Activated naive CD4-positive, alpha-beta T cell treated with anti-CD3 and anti-CD28 coated beads, Interleukin-2, amount 50 U/mL, for 16 hours (primary cell): ENCODE data around the gene SLC22A23.

Experiments used
- DNase-seq: peaks from one replicate; pipeline ENCODE4 v3.0.0-alpha.2; 2020

SLC22A23 gene, protein sequence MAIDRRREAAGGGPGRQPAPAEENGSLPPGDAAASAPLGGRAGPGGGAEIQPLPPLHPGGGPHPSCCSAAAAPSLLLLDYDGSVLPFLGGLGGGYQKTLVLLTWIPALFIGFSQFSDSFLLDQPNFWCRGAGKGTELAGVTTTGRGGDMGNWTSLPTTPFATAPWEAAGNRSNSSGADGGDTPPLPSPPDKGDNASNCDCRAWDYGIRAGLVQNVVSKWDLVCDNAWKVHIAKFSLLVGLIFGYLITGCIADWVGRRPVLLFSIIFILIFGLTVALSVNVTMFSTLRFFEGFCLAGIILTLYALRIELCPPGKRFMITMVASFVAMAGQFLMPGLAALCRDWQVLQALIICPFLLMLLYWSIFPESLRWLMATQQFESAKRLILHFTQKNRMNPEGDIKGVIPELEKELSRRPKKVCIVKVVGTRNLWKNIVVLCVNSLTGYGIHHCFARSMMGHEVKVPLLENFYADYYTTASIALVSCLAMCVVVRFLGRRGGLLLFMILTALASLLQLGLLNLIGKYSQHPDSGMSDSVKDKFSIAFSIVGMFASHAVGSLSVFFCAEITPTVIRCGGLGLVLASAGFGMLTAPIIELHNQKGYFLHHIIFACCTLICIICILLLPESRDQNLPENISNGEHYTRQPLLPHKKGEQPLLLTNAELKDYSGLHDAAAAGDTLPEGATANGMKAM

DNA sequence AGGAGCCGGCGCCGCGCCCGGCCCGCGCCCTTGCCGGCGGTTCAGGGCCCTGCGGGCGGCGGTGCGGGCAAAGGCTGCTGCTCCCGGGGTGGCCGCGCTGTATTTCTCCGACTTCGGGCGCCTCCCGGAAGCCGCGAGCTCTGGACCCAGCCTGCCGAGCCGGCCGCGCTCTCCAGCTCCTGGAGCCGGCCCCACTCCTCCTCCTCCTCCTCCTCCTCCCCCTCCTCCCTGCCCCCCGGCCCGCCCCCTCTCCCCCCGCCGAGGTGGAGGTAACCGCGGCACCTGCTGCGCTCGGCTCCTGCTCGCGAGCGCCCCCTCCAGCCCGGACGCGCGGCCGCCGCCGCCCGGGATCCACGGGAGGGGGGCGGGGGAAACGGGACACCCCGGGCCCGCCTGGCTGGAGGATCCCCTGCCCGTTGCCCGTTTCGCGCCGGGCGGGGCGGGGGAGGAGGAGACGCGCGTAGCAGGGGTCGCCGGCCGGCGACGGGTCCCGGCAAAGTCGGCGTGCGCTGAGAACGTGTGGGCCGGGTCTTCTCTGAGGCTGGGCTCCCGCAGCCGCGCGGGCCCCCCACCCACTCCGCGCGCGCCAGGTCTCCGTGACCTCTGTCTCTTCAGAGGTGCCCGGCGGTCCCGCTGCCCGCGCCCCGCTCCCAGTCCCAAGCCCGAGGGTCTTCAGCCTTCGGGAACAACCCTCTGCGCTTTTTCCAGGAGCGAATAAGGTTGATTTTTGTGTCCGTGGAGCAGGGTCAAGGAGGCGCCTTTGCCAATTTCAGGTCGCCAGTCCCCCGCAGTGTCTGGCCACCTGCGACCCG is at the start of gene SLC22A23:
SLC22A23 (minus strand) TSS at position 153 of the 812 bp plus-strand sequence. CDS start 491 bp downstream, outside the sequence.
- peak; percentile 81 for DNase-seq

DNA sequence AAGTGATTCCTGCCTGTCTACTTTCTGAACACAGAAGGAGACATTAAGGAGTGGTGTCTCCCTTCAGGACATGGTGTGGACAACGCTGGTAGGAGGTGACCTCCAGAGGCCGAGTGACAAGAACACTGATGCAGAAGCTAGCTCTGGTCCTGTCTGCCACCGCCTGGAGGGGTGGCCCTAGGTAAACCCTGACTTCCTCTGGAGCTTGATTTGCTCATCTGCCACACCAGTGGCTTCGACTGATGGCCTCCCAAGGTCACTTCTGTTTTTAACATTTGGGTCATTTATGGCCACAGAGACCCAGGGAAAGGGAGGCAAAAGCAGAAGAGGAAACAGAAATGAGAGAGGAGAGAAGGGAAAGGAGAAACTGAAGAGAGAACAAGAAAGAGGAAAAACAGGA is 49.4 kb upstream of the SLC22A23 start:
- DNase-seq: no peak

DNA sequence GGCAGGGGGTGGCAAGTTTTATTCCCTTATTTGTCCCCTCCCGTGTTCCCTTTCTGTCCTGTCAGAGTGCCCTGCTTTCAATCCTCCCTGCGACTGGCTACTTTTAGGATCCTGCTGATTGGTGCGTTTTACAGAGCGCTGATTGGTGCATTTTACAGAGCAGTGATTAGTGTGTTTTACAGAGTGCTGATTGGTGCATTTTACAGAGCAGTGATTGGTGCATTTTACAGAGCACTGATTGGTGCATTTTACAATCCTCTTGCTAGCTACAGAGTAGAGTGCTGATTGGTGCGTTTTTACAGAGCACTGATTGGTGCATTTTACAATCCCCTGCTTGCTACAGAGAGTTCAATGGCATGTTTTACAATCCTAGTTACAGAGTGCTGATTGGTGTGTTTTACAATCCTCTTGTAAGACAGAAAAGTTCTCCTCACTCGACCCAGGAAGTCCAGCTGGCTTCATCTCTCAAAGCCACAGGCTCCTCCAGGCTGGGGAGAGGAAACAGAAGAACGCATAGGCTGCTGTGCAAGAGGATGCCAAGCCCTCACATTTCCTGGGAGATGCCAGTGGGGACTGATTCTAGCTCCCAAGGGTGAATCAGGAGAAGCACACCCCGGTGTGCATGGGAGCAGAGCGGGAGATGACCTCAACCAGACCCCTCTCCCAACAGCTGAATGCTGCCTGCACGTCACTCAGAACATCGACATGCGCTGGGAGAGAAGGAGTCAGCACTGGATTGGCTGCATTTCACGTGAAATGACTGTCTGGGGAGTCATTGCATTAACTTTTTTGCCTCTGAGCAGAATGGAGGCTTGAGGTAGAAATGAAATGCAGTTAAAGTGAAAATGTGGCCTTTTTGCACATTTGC is 48.3 kb upstream of the SLC22A23 start:
- DNase-seq: no peak

DNA sequence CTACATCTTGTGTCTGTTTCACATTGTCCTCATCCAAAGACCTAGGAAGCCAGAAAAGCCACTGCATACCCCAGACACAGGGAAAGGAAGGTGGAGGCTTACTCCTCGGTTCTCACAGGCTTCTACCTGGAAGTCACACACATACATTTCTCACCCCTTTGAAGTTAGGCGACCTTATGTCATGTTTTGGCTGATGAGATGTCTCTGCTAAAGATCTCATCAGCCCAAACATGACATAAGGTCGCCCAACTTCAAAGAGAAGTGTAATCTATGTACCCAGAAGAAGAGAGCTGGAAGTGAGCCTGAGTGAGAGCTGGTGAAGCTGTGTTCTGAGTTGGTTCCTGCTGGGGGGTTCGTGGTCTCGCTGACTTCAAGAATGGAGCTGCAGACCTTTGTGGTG is 47.5 kb upstream of the SLC22A23 start:
- DNase-seq: no peak

DNA sequence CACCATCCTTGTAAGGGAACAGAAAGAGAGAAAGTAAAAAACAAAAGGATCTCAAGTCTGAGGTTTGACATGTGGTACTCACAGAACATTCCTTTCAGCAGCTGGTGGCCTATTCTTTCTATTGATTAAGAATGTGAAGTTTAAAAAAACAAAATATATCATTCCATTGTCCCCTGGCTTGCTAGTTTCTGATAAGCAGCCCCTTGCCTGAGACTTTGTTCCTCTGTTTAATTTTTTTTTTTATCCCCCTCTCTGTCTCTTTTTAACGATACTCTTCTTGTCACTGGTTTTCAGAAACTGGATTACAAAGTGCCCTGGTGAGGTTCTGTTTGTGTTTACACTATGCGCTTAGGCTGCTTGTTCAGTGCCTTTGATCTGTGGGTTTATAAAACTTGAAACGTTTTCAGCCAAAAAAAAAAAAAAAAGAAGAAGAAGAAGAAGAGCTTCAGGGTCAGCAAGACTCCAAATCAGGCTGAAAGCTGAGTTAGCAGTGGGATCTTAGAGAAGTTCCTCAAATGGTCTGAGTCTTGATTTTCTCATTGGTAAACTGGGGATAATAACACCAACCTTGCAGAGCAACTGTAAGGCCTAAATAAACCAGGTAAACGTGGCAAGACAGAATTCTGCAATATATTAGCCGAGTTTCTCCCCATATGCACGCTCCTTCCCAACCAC is 45.1 kb upstream of the SLC22A23 start:
- no peak for DNase-seq

DNA sequence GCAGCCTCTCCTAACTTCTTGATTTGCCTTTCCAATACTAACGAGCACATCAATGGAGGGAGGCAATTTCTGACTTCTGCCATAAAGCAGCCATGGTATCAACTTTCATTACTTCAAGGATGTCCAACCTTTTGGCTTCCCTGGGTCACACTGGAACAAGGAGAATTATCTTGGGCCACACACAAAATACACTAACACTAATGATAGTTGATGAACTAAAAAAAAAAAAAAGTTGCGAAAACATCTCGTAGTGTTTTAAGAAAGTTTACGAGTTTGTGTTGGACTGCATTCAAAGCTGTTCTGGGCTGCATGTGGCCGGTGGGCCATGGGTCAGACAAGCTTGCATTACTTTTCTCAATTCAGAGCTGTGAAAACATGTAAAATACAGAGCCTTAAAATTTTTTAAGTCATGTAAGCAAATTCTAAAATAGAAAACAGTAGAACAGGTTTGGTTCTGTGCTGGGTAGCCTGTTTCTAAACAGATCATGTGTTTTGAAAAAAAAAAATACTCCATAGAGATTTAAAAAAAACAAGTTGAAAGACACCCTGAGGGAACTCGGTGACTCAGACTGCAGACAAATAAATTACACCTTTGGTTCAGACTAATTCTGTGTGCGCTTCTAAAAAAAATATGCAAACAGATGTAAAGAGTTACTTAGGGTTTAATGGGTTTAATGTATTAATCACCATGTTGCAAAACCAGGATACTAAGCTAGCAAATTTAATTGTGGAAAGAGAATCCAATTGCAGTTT is 43.6 kb upstream of the SLC22A23 start:
- DNase-seq: no peak

DNA sequence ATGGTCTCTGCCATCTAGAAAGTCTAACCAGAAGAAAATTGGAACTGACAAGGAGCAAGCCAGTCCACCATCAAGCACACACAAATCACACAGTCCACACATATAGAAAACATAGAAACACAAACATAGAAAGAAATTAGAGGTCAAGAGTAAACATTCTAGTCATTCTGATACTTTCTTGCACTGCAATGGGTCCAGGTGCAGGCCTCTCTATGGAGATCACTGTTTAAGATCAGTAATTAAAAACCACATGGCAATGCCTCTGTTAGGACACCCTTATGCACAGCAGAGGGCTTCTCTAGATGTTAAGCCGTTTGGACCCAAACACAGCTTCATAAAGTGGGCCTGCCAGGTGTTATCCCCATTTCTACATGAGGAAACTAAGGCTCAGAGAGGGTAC is 42.8 kb upstream of the SLC22A23 start:
- DNase-seq: no peak

DNA sequence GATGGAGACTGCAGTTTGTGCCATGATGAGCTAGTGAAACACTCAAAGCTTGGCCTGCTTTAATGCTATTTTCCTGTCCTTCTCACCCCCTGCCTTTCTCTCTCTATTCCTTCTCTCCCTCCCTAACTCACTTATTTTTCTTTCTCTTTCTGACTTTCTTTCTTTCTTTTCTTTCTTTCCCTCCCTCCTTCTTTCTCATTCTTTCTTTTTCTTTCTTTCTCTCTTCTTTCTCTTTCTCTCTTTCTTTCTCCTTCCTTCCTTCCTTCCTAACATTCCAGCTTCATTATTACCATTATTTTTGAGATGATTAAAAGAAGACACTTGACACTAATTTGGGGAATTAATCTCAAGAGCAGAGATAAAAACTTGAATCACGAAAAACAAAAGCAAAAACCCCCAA is 39.5 kb upstream of the SLC22A23 start:
- no peak for DNase-seq

DNA sequence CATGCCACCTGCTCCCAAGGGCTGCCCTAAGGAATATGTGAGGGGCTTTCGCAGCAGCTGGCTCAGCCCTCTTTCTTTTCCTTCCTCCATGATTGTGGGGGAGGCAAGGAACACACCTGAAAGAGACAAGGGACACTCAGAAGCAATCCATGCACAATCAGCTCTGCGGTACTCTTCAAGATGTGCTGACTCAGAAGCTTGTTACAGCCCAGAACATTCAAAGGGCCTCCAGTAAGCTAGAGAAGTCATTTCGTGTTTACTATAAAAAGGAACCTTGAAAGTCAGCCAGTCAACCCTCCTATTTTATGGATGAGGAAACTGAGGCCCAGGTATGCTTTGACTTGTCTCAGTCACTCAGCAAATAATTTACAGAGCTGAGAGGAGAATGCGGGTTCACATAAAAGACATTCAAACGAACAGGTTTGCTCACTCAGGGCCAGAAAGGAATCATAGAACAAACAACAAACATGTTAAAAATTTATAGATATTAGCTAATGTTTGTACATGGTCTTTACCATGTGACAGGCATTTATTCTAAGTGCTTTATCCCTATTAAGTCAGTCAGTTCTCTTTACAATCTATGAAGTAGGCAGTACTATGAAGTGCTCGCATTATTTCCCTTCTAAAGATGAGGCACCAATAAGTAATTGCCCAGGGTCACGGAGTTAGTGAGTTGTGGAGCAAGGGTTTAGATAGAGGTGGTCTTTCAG is 37.7 kb upstream of the SLC22A23 start:
- no peak for DNase-seq

DNA sequence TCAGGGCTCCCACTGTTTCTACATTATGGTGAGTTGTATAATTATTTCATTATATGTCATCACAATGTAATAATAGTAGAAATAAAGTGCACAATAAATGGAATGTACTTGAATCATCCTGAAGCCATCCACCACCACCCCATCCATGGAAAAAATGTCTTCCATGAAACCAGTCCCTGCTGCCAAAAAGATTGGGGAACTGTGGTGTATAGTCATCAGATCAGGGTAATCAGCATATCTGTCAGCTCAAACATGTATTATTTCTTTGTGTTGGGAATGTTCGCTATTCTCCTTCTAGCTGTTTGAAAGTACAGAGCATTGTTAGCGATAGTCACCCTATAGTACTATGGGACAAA is 33.8 kb upstream of the SLC22A23 start:
- DNase-seq: no peak

DNA sequence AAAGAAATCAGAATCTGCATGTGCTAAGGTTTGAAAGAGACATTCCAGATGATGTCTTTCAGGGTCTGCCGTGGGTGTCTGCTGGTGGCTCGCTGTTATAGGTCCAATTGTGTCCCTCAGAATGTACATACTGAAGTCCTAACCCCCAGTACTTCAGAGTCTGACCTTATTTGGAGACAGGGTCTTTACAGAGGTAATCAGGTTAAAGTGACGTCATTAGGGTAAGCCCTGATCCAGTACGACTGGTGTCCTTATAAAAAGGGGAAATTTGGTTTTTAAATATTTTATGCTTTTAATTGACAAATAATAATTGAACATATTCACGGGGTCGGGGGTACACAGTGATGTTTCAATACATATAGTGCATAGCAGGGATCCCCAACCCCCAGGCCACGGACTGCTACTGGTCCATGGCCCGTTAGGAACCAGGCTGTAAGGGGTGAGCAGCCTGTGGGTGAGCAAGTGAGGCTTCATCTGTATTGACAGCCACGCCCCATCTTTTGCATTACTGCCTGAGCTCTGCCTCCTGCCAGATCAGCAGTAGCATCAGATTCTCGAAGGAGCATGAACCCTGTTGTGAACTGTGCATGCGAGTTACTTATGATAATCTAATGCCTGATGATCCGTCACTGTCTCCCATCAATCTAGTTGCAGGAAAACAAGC is 33.2 kb upstream of the SLC22A23 start:
- DNase-seq: no peak

DNA sequence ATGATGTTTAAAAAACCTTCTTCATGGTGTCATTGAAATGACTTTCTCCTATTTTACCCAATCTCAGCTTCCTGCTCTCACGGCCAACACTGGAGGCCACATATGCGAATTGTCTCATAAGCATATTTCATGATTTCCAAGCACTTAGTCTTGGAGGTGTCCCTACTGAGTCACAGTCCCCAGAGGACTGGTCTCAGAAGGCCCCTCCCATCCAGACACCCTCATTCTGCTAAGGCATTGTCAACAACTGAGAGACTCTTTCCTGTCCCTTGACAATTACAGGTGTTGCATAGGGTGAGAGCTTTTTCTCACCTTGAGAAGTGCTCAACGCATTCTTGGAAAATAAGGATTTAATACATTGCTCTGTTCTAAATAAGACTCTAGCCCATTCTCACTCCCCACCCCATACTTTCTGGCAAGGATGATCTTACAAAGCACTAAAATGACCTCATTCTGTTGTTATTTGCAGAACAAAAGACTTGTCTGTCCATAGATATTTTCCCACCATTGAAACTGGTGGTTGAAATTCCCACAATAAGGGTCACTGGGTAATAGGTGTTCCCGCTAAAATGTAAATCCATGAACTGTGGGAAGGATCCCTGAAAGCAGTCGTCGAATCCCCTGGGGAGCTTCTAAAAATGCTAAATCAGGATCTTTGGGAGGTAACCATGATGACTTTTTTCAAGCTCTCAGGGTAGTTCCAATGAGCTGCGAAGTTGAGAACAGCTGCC is 32.3 kb upstream of the SLC22A23 start:
- DNase-seq: no peak

DNA sequence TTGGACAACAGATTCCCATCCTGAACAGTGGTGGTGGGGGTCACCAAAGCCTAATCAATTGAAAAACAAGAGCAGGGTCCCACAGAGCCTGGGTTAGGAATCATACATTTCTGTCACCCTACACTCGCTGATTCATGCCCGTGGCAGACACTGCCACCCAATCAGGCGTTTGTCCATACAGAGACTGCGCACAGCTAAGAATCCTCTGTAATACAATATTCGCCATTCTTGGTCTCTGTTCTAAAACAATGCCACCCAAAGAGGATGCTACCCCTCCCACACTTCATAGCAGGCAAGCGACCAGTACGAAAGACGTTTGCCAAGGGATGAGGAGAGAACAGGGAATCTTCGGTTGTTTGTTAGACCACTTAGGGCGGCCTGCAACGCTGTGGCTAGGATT is 28.1 kb upstream of the SLC22A23 start:
- no peak for DNase-seq

DNA sequence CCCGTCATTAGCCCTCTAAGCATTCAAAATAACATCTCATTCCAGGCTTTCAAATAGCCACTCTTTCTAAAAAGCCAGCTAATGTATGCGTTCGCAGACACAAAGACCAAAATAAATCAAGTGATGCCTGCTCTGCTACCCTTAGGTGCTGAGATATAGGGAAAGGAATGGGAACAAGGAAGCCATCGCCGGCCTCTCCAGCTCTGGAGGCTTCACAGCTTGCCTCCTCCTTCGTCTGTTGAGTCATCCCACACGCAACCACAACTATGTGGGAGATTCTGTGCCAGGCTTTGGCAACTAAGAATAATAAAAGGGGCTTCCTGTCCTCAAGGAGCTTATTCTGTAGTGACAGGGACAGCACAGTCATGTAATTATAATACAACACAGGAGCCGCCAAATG is 27.3 kb upstream of the SLC22A23 start:
- no peak for DNase-seq

DNA sequence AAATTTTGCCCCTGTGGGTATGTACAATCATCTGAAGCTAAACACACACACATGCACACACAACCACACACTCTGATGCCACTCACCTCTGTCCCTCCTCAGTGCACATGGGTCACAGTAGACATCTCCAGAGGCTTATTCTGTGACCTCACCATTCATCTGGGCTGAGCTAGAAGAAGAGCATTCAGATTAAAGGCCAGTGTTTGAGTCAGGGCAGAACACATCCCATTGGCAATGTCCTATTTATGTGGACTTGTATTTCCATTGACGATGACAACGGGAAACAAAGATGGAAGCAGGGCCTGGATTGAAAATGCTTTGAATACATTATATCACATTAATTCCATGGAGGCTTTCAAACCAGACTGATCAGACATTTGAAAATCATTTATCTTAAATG is 26.8 kb upstream of the SLC22A23 start:
- no peak for DNase-seq

DNA sequence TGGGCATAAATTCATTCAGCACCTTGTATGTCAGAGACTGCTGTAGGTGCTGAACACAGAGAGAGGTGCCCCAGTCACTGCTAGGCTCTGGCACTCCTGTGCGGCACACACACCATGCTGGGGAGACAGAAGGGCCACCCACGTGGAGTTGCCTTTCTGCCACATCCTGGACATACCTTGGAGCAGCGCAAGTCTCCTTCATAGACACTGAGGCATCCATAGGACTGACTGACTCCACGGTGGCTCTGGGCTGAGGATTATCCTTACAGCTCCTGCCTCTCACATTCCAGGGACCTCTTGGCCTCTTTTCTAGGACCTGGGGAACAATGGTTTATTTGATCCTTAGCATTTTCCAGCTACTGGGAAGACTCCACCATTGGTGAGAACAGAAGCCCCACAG is 26.0 kb upstream of the SLC22A23 start:
- DNase-seq: no peak

DNA sequence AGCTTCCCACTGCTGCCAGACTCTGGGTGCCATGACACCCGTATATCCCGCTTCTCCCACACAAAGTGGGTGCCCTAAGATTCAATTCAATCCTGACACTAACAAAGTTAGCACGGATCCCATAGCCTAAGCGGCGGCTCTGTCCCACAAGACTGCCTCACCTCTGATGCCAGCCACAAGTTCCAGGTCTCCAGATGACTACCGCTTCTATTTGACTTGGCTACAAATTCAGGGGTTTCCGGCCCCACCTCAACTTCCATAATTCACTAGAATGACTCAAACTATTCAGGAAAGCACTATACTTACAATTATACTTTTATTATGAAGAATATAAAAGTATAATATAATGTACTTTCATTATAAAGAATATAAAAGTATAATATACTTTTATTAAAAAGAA is 24.8 kb upstream of the SLC22A23 start:
- DNase-seq: no peak

DNA sequence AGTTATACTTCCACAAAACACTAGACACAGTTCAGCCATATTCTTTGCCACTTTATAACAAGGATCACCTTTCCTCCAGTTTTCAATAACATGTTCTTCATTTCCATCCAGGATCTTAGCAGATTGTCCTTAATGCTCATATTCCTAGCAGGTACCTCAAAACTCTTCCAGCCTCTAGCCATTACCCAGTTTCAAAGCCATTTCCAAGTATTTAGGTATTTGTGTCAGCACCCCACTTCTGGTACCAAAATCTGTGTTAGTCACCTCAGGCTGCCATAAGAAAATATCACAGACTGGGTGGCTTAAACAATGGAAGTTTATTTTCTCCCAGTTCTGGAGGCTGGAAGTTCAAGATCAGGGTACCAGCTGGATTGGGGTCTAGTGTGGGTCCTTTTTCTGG is 23.2 kb upstream of the SLC22A23 start:
- no peak for DNase-seq

DNA sequence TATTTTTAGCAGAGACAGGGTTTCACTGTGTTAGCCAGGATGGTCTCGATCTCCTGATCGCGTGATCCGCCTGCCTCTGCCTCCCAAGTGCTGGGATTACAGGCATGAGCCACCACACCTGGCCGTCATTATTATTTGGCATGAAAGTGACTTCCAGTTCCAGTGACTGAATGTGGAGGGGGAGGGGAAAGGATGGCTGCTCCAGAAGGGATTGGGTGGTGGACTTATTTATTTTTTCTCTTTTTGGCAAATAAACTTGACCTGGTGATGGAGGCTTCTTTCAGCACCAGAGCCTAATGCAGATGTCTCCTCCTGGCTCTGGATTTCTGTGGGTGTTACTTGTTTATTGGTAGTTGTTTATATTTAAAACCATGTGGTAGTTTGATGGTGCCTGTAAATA is 16.9 kb upstream of the SLC22A23 start:
- DNase-seq: no peak
